Stimulated activated CD4-positive, alpha-beta T cell treated with anti-CD3 and anti-CD28 coated beads, Interleukin-1b, Interleukin-23, amount 100 ng/mL, for 24 hours (primary cell): ENCODE results near the gene SYT15.

ENCODE experiments used
- DNase-seq, 4 experiments: peaks; one replicate each; pipeline ENCODE4 v3.0.0-alpha.2; 2020; ENCODE audit warnings: low read depth in 4 of 4, low spot score in 1 of 4

The SYT15 gene

GRCh38 chr10:46544989-46545791, 33.7 kb upstream of the SYT15 start:
- no peak for DNase-seq

GRCh38 chr10:46545861-46546590, 32.9 kb upstream of the SYT15 start:
- DNase-seq: no peak

DNA sequence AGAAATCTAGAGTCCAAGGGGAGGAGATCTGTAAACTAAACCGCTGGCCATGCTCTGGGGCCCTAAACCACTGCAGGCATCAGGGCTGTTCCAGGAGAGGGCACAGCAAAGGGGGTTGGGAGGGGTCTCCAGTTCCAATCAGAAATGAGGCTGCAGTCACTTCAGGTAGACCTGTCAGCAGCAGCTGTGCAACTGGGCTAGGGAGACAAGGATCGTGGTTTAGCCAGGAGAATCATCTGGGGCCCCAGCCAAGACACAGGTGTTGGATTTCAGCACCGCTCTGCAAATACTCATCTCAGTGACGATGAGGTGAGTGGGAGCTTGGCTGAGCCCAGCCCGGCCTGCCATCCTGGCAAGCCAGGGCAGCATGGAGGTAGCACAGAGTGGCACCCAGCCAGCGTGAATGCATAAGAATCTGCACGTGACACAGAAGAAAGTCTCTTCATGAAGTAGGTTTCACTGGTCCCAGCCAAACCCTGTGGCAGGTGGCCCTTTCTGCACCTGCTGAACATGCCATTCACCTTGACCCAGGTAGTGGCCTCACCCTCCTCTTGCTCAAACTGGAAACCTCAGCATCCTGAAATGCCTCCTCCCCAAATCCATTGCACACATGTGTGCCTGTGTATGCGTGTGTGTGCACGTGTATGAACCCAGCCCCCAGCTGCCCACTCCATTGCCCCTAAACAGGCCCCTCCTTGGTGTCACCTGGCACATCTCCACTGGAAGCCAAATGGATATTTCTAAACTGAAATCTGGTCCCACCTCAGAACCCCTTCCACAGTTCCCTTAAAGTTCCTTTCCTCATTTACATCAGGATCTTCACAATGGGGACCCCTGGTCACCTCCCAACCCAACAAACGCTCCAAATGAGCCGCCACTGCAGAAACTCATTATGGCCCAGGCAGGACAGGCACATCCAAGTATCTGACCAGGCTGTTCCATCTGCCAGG, 32.1 kb upstream of the SYT15 start:
- DNase-seq: no peak

- no peak for DNase-seq
Measured at GRCh38 chr10:46547541-46548497, 31.1 kb upstream of the SYT15 start.

GRCh38 chr10:46548498-46549090, 30.3 kb upstream of the SYT15 start:
- DNase-seq: no peak

GRCh38 chr10:46549171-46550075, 29.5 kb upstream of the SYT15 start:
- no peak for DNase-seq

DNA sequence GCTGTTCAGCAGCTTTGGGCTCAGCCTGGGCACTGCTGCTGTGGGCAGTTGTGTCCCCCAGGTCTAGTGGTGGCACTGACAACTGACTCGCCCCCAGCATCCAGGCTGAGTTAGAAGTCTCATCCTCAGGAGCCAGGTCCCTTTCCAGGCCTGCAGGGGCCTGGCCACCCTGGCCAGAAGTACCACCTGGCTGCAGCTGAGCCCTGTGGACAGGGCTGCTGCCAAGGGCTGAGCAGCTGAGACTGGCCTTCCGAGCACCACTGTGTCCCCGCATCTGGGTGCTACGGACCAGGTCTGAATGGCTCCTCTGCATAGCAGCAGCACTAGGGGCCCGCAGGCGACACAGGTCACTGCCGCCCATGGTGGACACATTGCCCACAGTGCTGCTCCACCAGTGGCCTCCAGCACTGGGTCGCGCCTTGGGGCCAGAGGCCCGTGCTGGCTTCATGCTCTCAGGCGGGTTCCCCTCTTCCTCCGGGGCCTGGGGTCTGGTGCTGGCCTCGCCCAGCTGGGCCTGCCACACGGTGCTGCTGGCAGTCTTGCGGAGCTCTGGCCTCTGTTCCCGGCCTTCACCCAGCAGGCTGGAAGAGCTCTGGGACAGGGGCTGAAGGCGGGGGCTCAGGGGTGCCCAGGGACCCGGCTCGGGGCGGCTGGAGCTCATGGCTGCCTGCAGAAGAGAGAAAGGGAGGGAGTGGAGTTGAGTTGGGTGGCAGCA, 28.7 kb upstream of the SYT15 start:
- no peak for DNase-seq

GRCh38 chr10:46550795-46551700, 27.9 kb upstream of the SYT15 start:
- DNase-seq: no peak

DNA sequence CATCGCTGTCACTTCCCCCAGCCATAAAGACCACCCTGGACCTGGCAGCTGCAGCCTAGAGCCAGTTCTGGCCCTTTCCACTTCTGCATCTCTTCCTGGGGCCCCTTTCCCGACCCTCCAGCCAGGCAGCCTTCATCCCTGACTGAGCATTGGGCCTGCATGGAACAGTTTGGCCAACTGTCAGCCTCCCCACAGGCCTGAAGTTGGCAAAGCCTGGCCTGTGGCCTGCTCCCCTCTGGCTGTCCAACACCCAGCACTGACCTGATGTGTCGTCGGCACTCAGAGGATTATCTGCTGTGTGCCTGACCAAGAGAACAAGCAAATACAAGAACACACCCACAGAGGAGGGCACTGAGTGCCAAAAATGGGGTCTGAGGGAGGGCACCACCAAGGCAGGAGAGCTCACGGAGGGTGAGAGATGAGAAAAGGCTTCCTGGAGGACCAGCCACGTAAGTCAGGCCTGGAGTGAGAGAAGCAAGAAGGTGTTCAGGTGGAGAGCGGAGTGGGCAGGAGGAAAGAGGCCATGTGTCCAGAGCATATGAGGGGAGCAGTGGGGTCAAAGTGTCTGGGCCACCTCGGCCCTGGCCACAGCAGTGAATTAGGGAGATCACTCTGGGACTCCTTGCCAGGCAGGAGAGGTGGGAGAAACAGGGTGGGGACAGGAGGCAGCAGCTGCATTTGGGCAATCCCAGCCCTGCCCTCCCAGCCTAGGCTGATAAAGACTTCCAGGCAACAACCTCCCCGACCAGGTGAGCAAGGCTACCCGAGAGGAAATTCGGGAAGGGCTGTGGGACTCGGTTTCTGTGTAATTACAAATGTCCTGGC, 27.0 kb upstream of the SYT15 start:
- DNase-seq: no peak

GRCh38 chr10:46552526-46553237, 26.2 kb upstream of the SYT15 start:
- DNase-seq: no peak

GRCh38 chr10:46553238-46554049, 25.5 kb upstream of the SYT15 start:
- DNase-seq: no peak

GRCh38 chr10:46554166-46554781, 24.7 kb upstream of the SYT15 start:
- DNase-seq: no peak

DNA sequence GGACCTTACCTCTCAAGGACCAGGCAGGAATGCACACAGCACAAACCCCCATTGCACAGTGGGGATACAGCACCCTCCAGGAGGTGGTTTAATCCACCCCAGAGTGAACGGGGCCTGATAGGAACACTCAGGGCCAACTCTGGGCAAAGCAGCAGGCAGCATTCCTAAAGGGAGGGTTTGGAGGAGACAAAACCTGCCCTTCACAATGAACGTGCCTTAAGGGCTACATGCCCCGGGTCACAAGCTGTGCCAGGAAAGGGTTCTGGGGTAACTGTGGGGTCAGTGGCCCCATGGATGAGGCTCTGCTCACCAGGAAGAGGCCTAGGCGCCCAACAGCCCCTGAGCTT, 23.6 kb upstream of the SYT15 start:
- DNase-seq: no peak

DNA sequence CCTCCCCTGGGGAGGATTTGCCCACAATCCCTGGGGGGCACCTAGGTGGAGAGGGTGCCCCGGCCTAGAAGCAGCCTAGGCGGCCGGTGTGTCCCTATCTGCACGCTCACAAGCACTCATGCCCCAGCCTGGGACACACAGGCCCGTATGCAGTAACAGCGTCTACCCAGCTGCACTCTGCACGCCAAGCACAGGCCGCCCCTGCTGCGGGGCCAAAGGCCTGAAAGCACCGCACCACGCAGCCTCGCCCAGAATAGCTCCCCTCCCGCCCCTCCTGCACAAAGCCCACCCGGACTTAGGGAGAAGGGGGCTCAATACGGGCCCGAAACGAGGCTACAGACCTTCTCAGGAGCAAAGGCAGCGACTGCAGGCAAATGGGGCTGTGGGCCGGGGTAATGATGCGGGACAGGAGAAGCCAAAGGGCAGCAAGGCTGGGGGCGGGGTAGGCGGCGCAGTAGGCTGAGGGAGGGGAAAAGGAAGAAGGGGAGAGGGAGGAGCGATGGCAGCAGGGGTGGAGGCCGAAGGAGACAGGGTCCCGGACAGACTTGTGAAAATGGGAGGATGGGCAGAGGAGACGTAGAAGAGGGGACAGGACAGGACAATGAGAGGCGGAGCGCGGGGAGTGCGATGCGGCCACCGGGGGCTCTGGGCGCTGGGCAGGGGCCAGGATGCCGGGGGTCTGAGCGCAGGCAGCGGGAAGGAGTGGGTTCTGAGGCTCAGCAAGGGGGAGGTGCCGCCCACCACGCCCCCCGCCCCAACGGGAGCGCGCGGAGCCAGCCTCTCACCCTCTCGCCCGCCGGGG, 23.0 kb upstream of the SYT15 start:
- DNase-seq: no peak
